ENCODE results near the gene HGD.
"Not testable (repeated sequence)": the region's sequence is repeated elsewhere in the genome, so short reads cannot be mapped to it uniquely, and the experiment has no call there.

DNA sequence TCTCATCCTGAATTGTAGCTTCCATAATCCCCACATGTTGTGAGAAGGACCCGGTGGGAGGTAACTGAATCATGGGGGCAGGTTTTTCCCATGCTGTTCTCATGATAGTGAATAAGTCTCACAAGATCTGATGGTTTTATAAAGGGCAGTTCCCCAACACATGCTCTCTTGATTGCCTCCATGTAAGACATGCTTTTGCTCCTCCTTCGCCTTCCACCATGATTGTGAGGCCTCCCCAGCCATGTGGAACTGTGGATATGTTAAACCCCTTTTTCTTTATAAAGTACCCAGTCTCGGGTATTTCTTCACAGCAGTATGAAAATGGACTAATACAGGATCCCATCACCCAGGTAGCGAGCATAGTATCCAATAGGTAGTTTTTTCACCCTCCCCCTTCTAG lies 43.2 kb downstream of the HGD start:
- TF ChIP-seq CTCF, POLR2A (IDR thresholded peaks at IDR 0.05): not testable (repeated sequence)
